ENCODE measurements around the gene ZCCHC24. TPM values are rescaled to one million over a fixed set of nuclear protein-coding genes. Genes with fewer than 3 reads are reported as not detected.
A peak's percentile ranks its signal among the peaks of the same experiment; 100 is the strongest.

The ZCCHC24 gene
- total and polyA plus RNA-seq, 2 donors (not counting 3 experiments of a cell fraction or from before 2014, with no cell fraction given), result 5.2 to 8.4 TPM

- H3K4me1 ChIP-seq (ENCODE audit: control insufficient read depth, extremely low read depth, insufficient read depth, low read length), result peaks cover 11% of the 10 kb centered on the region
- no peaks in the 10 kb centered on the region for H4K20me1 ChIP-seq (replicated peaks; ENCODE audit: control insufficient read depth, extremely low read depth, insufficient read depth, low read length)
- no peaks in the 10 kb centered on the region for H3K9me1 ChIP-seq (replicated peaks; ENCODE audit: control insufficient read depth, extremely low read depth, insufficient read depth, low read length)
- no peaks in the 10 kb centered on the region for H3K27me3 ChIP-seq (ENCODE audit: control insufficient read depth in 2 of 2, insufficient read depth in 2 of 2, low read length in 2 of 2)
- peak; percentile 72 for FAIRE-seq
- peaks cover 20% of the 10 kb centered on the region for H3K79me2 ChIP-seq (ENCODE audit: control insufficient read depth, insufficient read depth, low read length)
- intact Hi-C loops (cut with micrococcal nuclease) (loop anchor here (1.0 to 10.0 kb wide), 5 partner anchors 55 to 593 kb away; no protein-coding TSS in a partner anchor), dilution Hi-C loops (cut with MboI; ENCODE audit: extremely low pct_ligation_motif_present, low sequenced_read_pairs) (no loop called here)
- peak within 1 kb of the TSS; percentile 85 for H3K4me2 ChIP-seq (ENCODE audit: insufficient read depth, low read length)
- peak within 1 kb of the TSS; percentile 93 for H3K9ac ChIP-seq (replicated peaks; ENCODE audit: extremely low read depth, insufficient read depth, low read length)
- TF ChIP-seq CTCF (IDR thresholded peaks at IDR 0.05; ENCODE audit: extremely low read depth in 1 of 2, insufficient read depth in 1 of 2, low read depth in 1 of 2, low read length in 2 of 2), result peak; percentile 88 to 94
- TF ChIP-seq POLR2A (IDR thresholded peaks at IDR 0.05; ENCODE audit: low read depth, low read length), result peak; percentile 53
- TF ChIP-seq POLR2AphosphoS5 (IDR thresholded peaks at IDR 0.05; ENCODE audit: insufficient read depth, low read depth, low read length), result peak; percentile 92
- no peak for TF ChIP-seq JUN (IDR thresholded peaks at IDR 0.05; ENCODE audit: borderline replicate concordance, insufficient read depth, insufficient read length, low read depth)
- no peak for TF ChIP-seq FOS (IDR thresholded peaks at IDR 0.05; ENCODE audit: borderline replicate concordance, insufficient read depth, low read length)
- TF ChIP-seq MYC (IDR thresholded peaks at IDR 0.05; ENCODE audit: low read depth, low read length), result no peak
- peaks cover 7 to 23% of the 10 kb centered on the region in 2 experiments for H3K36me3 ChIP-seq (ENCODE audit: control insufficient read depth in 2 of 2, extremely low read depth in 1 of 2, insufficient read depth in 2 of 2, low read length in 2 of 2)
- no peaks in the 10 kb centered on the region for H3K9me3 ChIP-seq (replicated peaks; ENCODE audit: control insufficient read depth, insufficient read depth, low read length)
- peak within 1 kb of the TSS; percentile 74 for H3K27ac ChIP-seq (ENCODE audit: insufficient read depth, low read depth, low read length)
- POLR2A ChIA-PET, result no interaction called here
- peak within 1 kb of the TSS; percentile 66 to 74 (median 72) for H3K4me3 ChIP-seq (replicated peaks in 1 of 3; ENCODE audit: insufficient read depth in 1 of 3, low read depth in 1 of 3, low read length in 3 of 3)
- TSS peak; percentile 59 for BruUV-seq (replicated peaks)
- CTCF ChIA-PET, result interaction anchor here (1.2 to 1.3 kb wide), 3 partner anchors 27 to 190 kb away, joined by 4 to 7 read pairs (median 4); no protein-coding TSS in a partner anchor
- H2AFZ ChIP-seq (ENCODE audit: low read depth, low read length), result peak within 1 kb of the TSS; percentile 84
- DNase-seq (ENCODE audit: low read depth, low spot score), result peak; percentile 93
Measured at GRCh38 chr10:79347226-79347893, 98.1 kb downstream of the ZCCHC24 start, which contains the start of gene PPIF. Gene PPIF, plus strand, starts transcription at chr10:79347469. Its CDS starts 80 bp downstream, at chr10:79347549.

Data from endothelial cell of umbilical vein (primary cell).